ENCODE results near the gene LPCAT1.

DNA sequence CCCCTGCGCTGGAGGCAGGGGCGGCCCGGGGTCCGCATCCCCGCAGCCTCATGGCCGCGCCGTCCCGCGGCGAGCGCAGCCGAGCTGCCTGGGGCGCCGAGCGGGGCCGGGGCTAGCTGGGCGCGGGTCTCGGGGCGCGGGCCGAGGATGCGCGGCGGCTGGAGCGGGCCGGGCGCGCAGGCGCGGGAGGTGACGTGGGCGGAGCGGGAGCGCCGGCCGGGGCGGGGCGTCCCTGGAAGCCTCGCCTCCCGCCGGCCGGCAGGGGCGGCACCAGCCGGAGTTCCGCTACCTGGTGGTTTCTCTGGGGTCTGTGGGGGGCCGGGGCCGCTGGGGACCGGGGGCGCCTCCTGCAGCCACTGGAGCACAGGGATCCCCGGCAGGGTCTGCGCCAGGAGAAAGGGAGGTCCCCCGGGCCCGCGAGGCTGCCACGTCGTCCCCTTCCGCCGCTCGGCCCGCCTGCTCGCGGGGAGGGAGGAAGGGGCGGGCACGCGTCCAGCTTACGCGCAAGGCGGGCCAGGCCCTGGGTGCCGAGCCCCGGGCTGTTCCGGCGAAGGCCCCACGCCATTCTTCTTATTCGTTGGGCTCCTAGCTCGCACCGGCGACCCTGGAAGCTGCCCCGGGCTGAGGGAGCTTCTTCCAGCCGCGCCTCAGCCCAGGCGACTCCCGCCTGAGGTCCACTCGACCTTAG lies at the start of gene LPCAT1:
- TF ChIP-seq, protein P1, sequence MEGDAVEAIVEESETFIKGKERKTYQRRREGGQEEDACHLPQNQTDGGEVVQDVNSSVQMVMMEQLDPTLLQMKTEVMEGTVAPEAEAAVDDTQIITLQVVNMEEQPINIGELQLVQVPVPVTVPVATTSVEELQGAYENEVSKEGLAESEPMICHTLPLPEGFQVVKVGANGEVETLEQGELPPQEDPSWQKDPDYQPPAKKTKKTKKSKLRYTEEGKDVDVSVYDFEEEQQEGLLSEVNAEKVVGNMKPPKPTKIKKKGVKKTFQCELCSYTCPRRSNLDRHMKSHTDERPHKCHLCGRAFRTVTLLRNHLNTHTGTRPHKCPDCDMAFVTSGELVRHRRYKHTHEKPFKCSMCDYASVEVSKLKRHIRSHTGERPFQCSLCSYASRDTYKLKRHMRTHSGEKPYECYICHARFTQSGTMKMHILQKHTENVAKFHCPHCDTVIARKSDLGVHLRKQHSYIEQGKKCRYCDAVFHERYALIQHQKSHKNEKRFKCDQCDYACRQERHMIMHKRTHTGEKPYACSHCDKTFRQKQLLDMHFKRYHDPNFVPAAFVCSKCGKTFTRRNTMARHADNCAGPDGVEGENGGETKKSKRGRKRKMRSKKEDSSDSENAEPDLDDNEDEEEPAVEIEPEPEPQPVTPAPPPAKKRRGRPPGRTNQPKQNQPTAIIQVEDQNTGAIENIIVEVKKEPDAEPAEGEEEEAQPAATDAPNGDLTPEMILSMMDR (IDR thresholded peaks at IDR 0.05; ENCODE audit: poor library complexity) = no peak
- TF ChIP-seq EZH2phosphoT487 (IDR thresholded peaks at IDR 0.05; ENCODE audit: low read depth, severe bottlenecking, unreplicated experiment) = no peak
